Kidney (tissue), 14 donors: ENCODE data around the gene MBD3. TPM values are rescaled to one million over a fixed set of nuclear protein-coding genes. Genes with fewer than 3 reads are reported as not detected.

Experiments used
- DNase-seq, 5 donors: peaks; one replicate each; pipeline ENCODE4 v3.0.0-alpha.2; 2013 to 2020
- FAIRE-seq: peaks from 2 replicates; lab custom pipeline; 2012; peaks lifted over from hg19 to GRCh38; lab: Jason Lieb, UNC
- H3K27ac ChIP-seq, 2 donors: one replicate each; pipeline ENCODE4 v1.7.0; 2013; ENCODE audit warnings: low read depth in 2 of 2, low read length in 2 of 2, inconsistent platforms in 1 of 2
- H3K27me3 ChIP-seq: one replicate; pipeline ENCODE4 v1.7.1; 2013; ENCODE audit warnings: low read length, inconsistent platforms; ENCODE audit not compliant: control insufficient read depth, insufficient read depth
- H3K36me3 ChIP-seq, 3 donors: one replicate each; pipeline versions ENCODE4 v1.7.0 to v1.7.1; 2013; ENCODE audit warnings: low read length in 3 of 3, control low read depth in 1 of 3, inconsistent platforms in 1 of 3; ENCODE audit not compliant: insufficient read depth in 3 of 3, control insufficient read depth in 2 of 3
- H3K4me1 ChIP-seq, 3 donors: one replicate each; pipeline versions ENCODE4 v1.7.0 to v1.7.1; 2013; ENCODE audit warnings: low read length in 3 of 3, inconsistent platforms in 1 of 3, low read depth in 1 of 3; ENCODE audit not compliant: control insufficient read depth in 2 of 3, insufficient read depth in 2 of 3
- H3K4me3 ChIP-seq, 3 donors: one replicate each; pipeline versions ENCODE4 v1.7.0 to v1.8.1; 2013; ENCODE audit warnings: low read length in 3 of 3, control low read depth in 1 of 3, inconsistent platforms in 1 of 3
- H3K9ac ChIP-seq, 3 donors: one replicate each; pipeline versions ENCODE4 v1.7.0 to v1.7.1; 2013; ENCODE audit warnings: low read length in 3 of 3, control low read depth in 1 of 3, inconsistent platforms in 1 of 3
- H3K9me3 ChIP-seq, 3 donors: one replicate each; pipeline versions ENCODE4 v1.7.0 to v1.7.1; 2013; ENCODE audit warnings: low read length in 3 of 3, control low read depth in 1 of 3, inconsistent platforms in 1 of 3; ENCODE audit not compliant: control insufficient read depth in 2 of 3, insufficient read depth in 1 of 3
- intact Hi-C: fragments of 100-400 bp; cut with DNase I; formaldehyde crosslinking; loops from one replicate; pipeline ENCODE4 v1.11.1; 2022
- polyA plus RNA-seq: library from polyadenylated mRNA; stranded (reverse); fragments of 350-450 nt; fragmentation: Illumina TruSeq; extraction: RNeasy Lipid Tissue Mini Kit (QIAGEN cat#74804); gene quantifications from one replicate; pipeline ENCODE4 v1.2.3, GENCODE V29; 2014; ENCODE audit warnings: low read depth, low replicate concordance; ENCODE audit not compliant: insufficient read depth
- total RNA-seq: library from RNA; stranded (reverse); fragmentation: NEBNext Ultra II Directional; extraction: Animal tissue kit (Norgen Biotek cat#: 25700); gene quantifications from one replicate; pipeline ENCODE4 v1.2.1, GENCODE V29; 2021
- TF ChIP-seq, protein P1 (sequence below): IDR thresholded peaks from 3 replicates; pipeline ENCODE4 v1.5.1; 2012; ENCODE audit warnings: mild to moderate bottlenecking, moderate library complexity, borderline replicate concordance; ENCODE audit not compliant: insufficient read depth; ENCODE audit errors: extremely low read depth
- donor health status: control.
- donor health status: control.
- donor health status: control.
- donor health status: control.
- donor health status: control.
- donor health status: DM: yes; HTN: yes; CAD: no.
- donor health status: Normal renal cell carcinoma (clear cell type).

Gene MBD3
- total and polyA plus RNA-seq, 2 donors from 2014 or later, result 62.5 to 76.1 TPM

DNA sequence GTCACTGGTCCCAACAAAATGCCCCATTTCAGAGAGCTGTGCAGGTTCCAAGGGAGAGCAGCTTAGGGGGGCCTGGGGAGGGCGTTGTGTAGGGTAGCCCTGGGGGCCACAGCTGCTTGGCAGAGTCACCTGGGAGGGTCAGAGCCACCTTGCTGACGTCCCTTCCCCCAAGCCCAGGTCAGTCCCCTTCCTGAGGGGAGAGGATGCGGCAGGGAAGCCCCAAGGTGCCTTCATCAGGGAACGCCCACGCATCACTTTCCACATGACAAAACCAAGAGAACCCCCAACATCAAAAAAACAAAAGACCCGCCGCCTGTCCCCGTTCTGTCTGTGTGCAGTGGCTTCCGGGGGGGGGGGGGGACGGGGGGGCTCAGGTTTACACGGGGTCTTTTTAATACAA is 17.9 kb upstream of the MBD3 start:
- Histone ChIP-seq H3K9me3 (no peaks in the 10 kb centered on the region), H3K4me3 (no peak overlapping the region), H3K27ac (no peak overlapping the region), H3K9ac (no peak overlapping the region), H3K36me3 (peaks cover 0 to 7% (median 3%) of the 10 kb centered on the region in 3 donors), H3K27me3 (no peaks in the 10 kb centered on the region), H3K4me1 (peaks cover 0 to 8% (median 2%) of the 10 kb centered on the region in 3 donors)
- TF ChIP-seq, protein P1, sequence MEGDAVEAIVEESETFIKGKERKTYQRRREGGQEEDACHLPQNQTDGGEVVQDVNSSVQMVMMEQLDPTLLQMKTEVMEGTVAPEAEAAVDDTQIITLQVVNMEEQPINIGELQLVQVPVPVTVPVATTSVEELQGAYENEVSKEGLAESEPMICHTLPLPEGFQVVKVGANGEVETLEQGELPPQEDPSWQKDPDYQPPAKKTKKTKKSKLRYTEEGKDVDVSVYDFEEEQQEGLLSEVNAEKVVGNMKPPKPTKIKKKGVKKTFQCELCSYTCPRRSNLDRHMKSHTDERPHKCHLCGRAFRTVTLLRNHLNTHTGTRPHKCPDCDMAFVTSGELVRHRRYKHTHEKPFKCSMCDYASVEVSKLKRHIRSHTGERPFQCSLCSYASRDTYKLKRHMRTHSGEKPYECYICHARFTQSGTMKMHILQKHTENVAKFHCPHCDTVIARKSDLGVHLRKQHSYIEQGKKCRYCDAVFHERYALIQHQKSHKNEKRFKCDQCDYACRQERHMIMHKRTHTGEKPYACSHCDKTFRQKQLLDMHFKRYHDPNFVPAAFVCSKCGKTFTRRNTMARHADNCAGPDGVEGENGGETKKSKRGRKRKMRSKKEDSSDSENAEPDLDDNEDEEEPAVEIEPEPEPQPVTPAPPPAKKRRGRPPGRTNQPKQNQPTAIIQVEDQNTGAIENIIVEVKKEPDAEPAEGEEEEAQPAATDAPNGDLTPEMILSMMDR, result no peak
- no peak for FAIRE-seq
- no peak for DNase-seq
- intact Hi-C loops, result no loop called here

GRCh38 chr19:1609680-1610474 is 17.2 kb upstream of the MBD3 start:
- no peak overlapping the region for H3K27ac ChIP-seq
- H3K4me3 ChIP-seq, result no peak overlapping the region
- DNase-seq, result no peak
- H3K36me3 ChIP-seq, result peaks cover 0 to 6% (median 3%) of the 10 kb centered on the region in 3 donors
- no peak overlapping the region for H3K9ac ChIP-seq
- H3K4me1 ChIP-seq, result peaks cover 0 to 8% (median 3%) of the 10 kb centered on the region in 3 donors
- no peak for FAIRE-seq
- intact Hi-C loops, result no loop called here
- TF ChIP-seq, protein P1, result no peak
- H3K27me3 ChIP-seq, result no peaks in the 10 kb centered on the region
- H3K9me3 ChIP-seq, result no peaks in the 10 kb centered on the region

DNA sequence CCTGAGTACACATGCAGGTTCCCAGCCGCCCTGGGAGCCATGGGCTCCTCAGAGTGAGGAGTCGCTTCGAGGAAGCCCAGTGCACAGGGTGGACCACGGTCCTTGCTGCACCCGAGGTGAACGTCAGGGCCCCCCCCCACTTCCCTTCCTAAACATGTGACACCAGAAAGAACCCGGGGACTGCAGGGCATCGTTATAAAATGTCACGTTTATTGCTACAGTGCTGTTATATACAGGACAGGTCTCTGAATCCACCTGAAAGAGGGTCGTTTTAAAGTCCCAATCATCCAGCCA is 16.4 kb upstream of the MBD3 start:
- Histone ChIP-seq H3K4me1 (peaks cover 0 to 8% (median 3%) of the 10 kb centered on the region in 3 donors), H3K4me3 (no peak overlapping the region), H3K36me3 (peaks cover 0 to 4% (median 3%) of the 10 kb centered on the region in 3 donors), H3K9ac (no peak overlapping the region), H3K27me3 (no peaks in the 10 kb centered on the region), H3K27ac (no peak overlapping the region), H3K9me3 (no peaks in the 10 kb centered on the region)
- no peak for DNase-seq
- TF ChIP-seq, protein P1, result no peak
- FAIRE-seq, result no peak
- intact Hi-C loops, result no loop called here
